GM12801 (cell line): ENCODE results near the gene DHRS9.

Experiments used
- CTCF ChIP-seq: IDR thresholded peaks from one replicate; pipeline ENCODE4 v1.5.1; 2011; ENCODE audit warnings: control low read depth; ENCODE audit not compliant: insufficient read length; ENCODE audit errors: extremely low read depth

Gene DHRS9

DNA sequence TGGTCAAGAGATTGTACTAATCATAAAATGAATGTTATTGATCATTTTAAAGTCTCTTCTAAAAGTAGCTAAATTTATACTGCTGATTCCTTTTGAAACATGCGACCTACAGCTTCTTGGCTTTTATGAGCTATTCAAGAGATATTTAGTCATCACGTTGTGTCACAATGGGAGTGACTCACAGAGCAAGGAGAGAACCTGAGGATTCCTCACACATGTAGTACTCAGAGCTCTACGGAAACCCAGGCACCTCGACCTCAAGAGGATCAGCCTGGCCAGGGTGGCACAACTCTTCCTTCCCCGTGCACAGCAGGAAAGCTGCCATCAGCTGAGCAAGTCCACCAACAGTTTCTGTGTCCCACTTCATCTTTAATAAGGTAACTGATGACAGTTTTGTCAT, at the start of gene DHRS9:
Gene DHRS9 (plus strand): TSS at position 223 of the 400 bp plus-strand sequence. CDS start 12,019 bp downstream, outside the sequence.
- TF ChIP-seq CTCF = no peak

DNA sequence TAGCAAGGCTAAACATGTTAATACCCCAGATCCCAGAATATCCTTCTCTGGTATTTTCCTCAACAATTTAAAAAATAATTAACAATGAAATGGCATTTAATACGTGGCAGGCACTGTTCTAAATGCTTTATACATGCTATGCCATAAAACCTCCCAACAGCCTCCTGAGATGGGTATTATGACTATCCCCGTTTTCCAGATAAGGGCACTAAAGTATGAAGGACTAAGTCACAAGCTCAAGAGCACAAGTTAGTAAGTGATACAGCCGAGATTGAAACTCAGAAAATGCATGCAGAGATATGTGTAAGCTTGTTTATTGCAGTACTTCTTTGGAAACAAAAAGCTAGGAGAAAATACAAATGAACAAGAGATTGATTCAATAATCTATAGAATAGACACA, 46.2 kb upstream of the DHRS9 start:
- no peak for TF ChIP-seq CTCF

GRCh38 chr2:169026056-169026455, 43.3 kb upstream of the DHRS9 start:
- no peak for TF ChIP-seq CTCF

DNA sequence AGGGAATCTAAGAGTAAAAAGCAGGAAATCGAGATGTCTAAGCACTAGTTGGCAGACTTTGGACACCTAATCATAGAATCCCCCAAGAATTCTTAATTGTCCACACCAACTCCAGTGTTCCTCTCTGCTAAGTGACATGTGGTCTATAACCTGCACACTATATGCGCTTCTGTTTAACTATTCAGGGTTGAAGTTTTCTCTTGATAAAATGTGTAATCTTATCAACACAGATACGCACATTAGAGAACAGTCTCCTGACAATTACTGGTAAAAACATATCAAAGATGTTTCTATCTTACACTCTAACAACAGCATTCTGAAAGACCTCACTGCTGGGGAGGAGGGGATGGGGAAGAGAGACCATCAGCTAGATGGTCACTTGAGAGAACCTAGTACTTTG, 42.1 kb upstream of the DHRS9 start:
- no peak for TF ChIP-seq CTCF

GRCh38 chr2:169029341-169029740, 40.0 kb upstream of the DHRS9 start:
- no peak for TF ChIP-seq CTCF

- TF ChIP-seq CTCF = no peak
Observed at GRCh38 chr2:169031202-169031601, 38.2 kb upstream of the DHRS9 start, which contains the start of gene ABCB11. TSS of gene ABCB11 (minus strand) at chr2:169031324. CDS start at chr2:169018125, 13,199 bp downstream.

- no peak for TF ChIP-seq CTCF
Observed at GRCh38 chr2:169034256-169034655, 35.1 kb upstream of the DHRS9 start.
